ENCODE data around the gene IL1RAPL1.

DNA sequence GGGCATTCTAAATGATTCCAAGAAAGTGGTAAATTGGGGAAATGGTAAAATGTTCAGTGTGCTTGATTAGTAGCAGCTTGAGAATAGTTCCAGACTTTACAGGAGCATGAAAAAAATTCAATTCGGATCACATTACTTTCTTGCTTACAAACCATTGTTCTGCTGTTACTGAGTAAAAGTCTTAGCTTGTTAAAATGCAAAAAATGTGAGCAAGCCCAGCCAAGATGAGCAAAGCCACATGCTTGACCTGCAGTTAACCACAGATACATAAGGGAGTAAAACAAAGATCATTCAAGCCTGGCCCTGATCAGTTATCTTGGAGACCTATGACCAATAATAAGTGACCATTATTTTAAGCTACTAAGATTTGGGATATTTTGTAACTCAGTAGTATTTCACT, 1065.2 kb downstream of the IL1RAPL1 start:
- TF ChIP-seq GATA2 (IDR thresholded peaks at IDR 0.05; ENCODE audit: low read depth, low read length) (no peak), GATA3 (IDR thresholded peaks at IDR 0.05; ENCODE audit: low read depth, low read length) (no peak)
